CD4-positive, alpha-beta T cell treated with Interleukin-15 for 1 hour (primary cell): ENCODE measurements around the gene DENND4C.
A peak's percentile ranks its signal among the peaks of the same experiment; 100 is the strongest.
"Not testable (repeated sequence)": the region's sequence is repeated elsewhere in the genome, so short reads cannot be mapped to it uniquely, and the experiment has no call there.

Experiments used
- DNase-seq: peaks from one replicate; pipeline ENCODE4 v3.0.0-alpha.2; 2020

The DENND4C gene

GRCh38 chr9:19230355-19231125 is at the start of gene DENND4C:
Gene DENND4C, plus strand, starts transcription at chr9:19230693. Its CDS starts 45,482 bp downstream, at chr9:19276175.
- DNase-seq = peak; percentile 83

- DNase-seq = no peak
Measured at GRCh38 chr9:19180991-19181390, 49.5 kb upstream of the DENND4C start.

- no peak for DNase-seq
Measured at GRCh38 chr9:19181561-19181960, 48.9 kb upstream of the DENND4C start.

GRCh38 chr9:19184144-19184917 is 46.2 kb upstream of the DENND4C start:
- peak; percentile 84 for DNase-seq

GRCh38 chr9:19185191-19185590 is 45.3 kb upstream of the DENND4C start:
- no peak for DNase-seq

GRCh38 chr9:19186232-19186631 is 44.3 kb upstream of the DENND4C start:
- DNase-seq = no peak

- no peak for DNase-seq
Measured at GRCh38 chr9:19188771-19189170, 41.7 kb upstream of the DENND4C start.

GRCh38 chr9:19192202-19193028 is 38.1 kb upstream of the DENND4C start:
- DNase-seq = no peak

GRCh38 chr9:19193029-19193324 is 37.5 kb upstream of the DENND4C start:
- no peak for DNase-seq

- DNase-seq = not testable (repeated sequence)
Measured at GRCh38 chr9:19193358-19193973, 37.0 kb upstream of the DENND4C start.

GRCh38 chr9:19198406-19198805 is 32.1 kb upstream of the DENND4C start:
- no peak for DNase-seq

GRCh38 chr9:19199012-19199411 is 31.5 kb upstream of the DENND4C start:
- no peak for DNase-seq

GRCh38 chr9:19200229-19200628 is 30.3 kb upstream of the DENND4C start:
- DNase-seq = no peak

- no peak for DNase-seq
Measured at GRCh38 chr9:19201899-19202891, 28.3 kb upstream of the DENND4C start.

- no peak for DNase-seq
Measured at GRCh38 chr9:19203058-19203457, 27.4 kb upstream of the DENND4C start.

- no peak for DNase-seq
Measured at GRCh38 chr9:19208653-19209052, 21.8 kb upstream of the DENND4C start.

GRCh38 chr9:19209188-19209587 is 21.3 kb upstream of the DENND4C start:
- no peak for DNase-seq

GRCh38 chr9:19213823-19214222 is 16.7 kb upstream of the DENND4C start:
- no peak for DNase-seq

- DNase-seq = no peak
Measured at GRCh38 chr9:19216466-19216865, 14.0 kb upstream of the DENND4C start.

- DNase-seq = no peak
Measured at GRCh38 chr9:19221326-19221725, 9.2 kb upstream of the DENND4C start.

- no peak for DNase-seq
Measured at GRCh38 chr9:19223724-19224123, 6.8 kb upstream of the DENND4C start.

GRCh38 chr9:19224563-19224962 is 5.9 kb upstream of the DENND4C start:
- DNase-seq = no peak
